Left renal pelvis (tissue), 4 donors: ENCODE results near the gene MYMX. TPM values are rescaled to one million over a fixed set of nuclear protein-coding genes. Genes with fewer than 3 reads are reported as not detected.
"Not testable (repeated sequence)": the region's sequence is repeated elsewhere in the genome, so short reads cannot be mapped to it uniquely, and the experiment has no call there.

Experiments
- DNase-seq, 4 donors: peaks; one replicate each; pipeline ENCODE4 v3.0.0-alpha.2; 2013; ENCODE audit warnings: low read depth in 4 of 4, low spot score in 3 of 4
- polyA plus RNA-seq, 4 donors: library from polyadenylated mRNA; unstranded; fragments of 120-200 nt; gene quantifications; one replicate each; pipeline ENCODE4 v1.2.1, GENCODE V29; 2013; ENCODE audit not compliant: insufficient read length in 4 of 4

Gene MYMX
- polyA plus RNA-seq, 4 donors = 0.33 to 1.2 (median 0.83) TPM

GRCh38 chr6:44185953-44186634, 30.6 kb upstream of the MYMX start:
- no peak for DNase-seq

GRCh38 chr6:44186635-44187025, 30.1 kb upstream of the MYMX start:
- no peak for DNase-seq

GRCh38 chr6:44188819-44189218, 27.9 kb upstream of the MYMX start:
- DNase-seq = no peak

GRCh38 chr6:44189257-44189656, 27.5 kb upstream of the MYMX start:
- no peak for DNase-seq

GRCh38 chr6:44190715-44191114, 26.0 kb upstream of the MYMX start:
- no peak for DNase-seq

- DNase-seq = no peak
These were observed 24.2 kb upstream of the MYMX start for GRCh38 chr6:44192428-44193041.

GRCh38 chr6:44193307-44193910, 23.3 kb upstream of the MYMX start:
- no peak for DNase-seq

- DNase-seq = no peak
These were observed 22.4 kb upstream of the MYMX start for GRCh38 chr6:44194326-44194725.

GRCh38 chr6:44196351-44196750, 20.4 kb upstream of the MYMX start:
- DNase-seq = not testable (repeated sequence)

GRCh38 chr6:44198684-44199083, 18.0 kb upstream of the MYMX start:
- no peak for DNase-seq

- DNase-seq = no peak
These were observed 16.8 kb upstream of the MYMX start for GRCh38 chr6:44199883-44200282.

- no peak for DNase-seq
These were observed 15.5 kb upstream of the MYMX start for GRCh38 chr6:44201200-44201599.

GRCh38 chr6:44201638-44202303, 15.0 kb upstream of the MYMX start:
- DNase-seq = no peak

- no peak for DNase-seq
These were observed 14.3 kb upstream of the MYMX start for GRCh38 chr6:44202332-44202971.

GRCh38 chr6:44202972-44203750, 13.6 kb upstream of the MYMX start:
- no peak for DNase-seq

- DNase-seq = no peak
These were observed 12.8 kb upstream of the MYMX start for GRCh38 chr6:44203955-44204354.

GRCh38 chr6:44207966-44208365, 8.8 kb upstream of the MYMX start:
- no peak for DNase-seq

GRCh38 chr6:44211284-44211683, 5.4 kb upstream of the MYMX start:
- no peak for DNase-seq

- no peak for DNase-seq
These were observed 2.4 kb upstream of the MYMX start for GRCh38 chr6:44214307-44214706.
